Esophagus muscularis mucosa (tissue), 4 donors: ENCODE data around the gene LRMDA.

ENCODE experiments used
- EP300 ChIP-seq: sonication (generic); formaldehyde crosslinking; IDR thresholded peaks from one replicate; pipeline ENCODE4 v1.6.1; 2017; ENCODE audit warnings: antibody characterized with exemption
- POLR2A ChIP-seq: fragments of 450-650 bp; IDR thresholded peaks from one replicate; pipeline ENCODE4 v1.6.1; 2017; ENCODE audit warnings: antibody characterized with exemption, moderate library complexity, mild to moderate bottlenecking, low read depth
- POLR2AphosphoS5 ChIP-seq, 2 donors: sonication (generic); formaldehyde crosslinking; IDR thresholded peaks; one replicate each; pipeline ENCODE4 v1.6.1; 2017; ENCODE audit warnings: antibody characterized with exemption in 2 of 2
- TF ChIP-seq, protein P1 (sequence below), 3 experiments: fragments of 200-600 bp in 2 of 3; fragments of 450-650 bp in 1 of 3; sonication (generic) in 2 of 3; IDR thresholded peaks; one replicate each; pipeline ENCODE4 v1.5.1; 2017 to 2019; ENCODE audit warnings: antibody characterized with exemption in 3 of 3, mild to moderate bottlenecking in 2 of 3, moderate library complexity in 1 of 3

DNA sequence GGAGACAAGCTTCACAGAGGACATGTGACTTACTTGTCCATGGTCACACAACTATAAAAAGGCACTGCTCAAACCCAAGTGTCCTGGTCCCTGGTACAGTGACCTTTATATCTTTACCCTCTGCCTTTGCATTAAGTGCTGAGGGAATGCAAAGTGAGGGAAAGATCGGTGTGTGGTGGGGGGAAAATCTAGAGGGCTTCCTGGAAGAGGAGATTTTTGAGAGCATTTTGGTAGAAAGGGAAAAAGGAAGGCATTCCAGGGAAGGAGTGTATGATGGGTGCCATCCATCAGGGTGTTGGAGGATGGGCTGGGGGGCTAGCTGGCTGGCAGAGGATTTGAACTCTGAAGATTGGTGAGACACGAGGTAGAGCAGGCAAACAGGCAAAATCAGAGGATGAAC, 39.2 kb upstream of the LRMDA start:
- TF ChIP-seq POLR2A (no peak), POLR2AphosphoS5 (IDR thresholded peaks at IDR 0.05) (no peak), EP300 (no peak)
- TF ChIP-seq, protein P1, sequence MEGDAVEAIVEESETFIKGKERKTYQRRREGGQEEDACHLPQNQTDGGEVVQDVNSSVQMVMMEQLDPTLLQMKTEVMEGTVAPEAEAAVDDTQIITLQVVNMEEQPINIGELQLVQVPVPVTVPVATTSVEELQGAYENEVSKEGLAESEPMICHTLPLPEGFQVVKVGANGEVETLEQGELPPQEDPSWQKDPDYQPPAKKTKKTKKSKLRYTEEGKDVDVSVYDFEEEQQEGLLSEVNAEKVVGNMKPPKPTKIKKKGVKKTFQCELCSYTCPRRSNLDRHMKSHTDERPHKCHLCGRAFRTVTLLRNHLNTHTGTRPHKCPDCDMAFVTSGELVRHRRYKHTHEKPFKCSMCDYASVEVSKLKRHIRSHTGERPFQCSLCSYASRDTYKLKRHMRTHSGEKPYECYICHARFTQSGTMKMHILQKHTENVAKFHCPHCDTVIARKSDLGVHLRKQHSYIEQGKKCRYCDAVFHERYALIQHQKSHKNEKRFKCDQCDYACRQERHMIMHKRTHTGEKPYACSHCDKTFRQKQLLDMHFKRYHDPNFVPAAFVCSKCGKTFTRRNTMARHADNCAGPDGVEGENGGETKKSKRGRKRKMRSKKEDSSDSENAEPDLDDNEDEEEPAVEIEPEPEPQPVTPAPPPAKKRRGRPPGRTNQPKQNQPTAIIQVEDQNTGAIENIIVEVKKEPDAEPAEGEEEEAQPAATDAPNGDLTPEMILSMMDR (IDR thresholded peaks at IDR 0.05), result no peak
